ENCODE results near the gene GPR78. TPM values are rescaled to one million over a fixed set of nuclear protein-coding genes. Genes with fewer than 3 reads are reported as not detected.

Gene GPR78
- total RNA-seq, 2 donors from 2014 or later: not detected

DNA sequence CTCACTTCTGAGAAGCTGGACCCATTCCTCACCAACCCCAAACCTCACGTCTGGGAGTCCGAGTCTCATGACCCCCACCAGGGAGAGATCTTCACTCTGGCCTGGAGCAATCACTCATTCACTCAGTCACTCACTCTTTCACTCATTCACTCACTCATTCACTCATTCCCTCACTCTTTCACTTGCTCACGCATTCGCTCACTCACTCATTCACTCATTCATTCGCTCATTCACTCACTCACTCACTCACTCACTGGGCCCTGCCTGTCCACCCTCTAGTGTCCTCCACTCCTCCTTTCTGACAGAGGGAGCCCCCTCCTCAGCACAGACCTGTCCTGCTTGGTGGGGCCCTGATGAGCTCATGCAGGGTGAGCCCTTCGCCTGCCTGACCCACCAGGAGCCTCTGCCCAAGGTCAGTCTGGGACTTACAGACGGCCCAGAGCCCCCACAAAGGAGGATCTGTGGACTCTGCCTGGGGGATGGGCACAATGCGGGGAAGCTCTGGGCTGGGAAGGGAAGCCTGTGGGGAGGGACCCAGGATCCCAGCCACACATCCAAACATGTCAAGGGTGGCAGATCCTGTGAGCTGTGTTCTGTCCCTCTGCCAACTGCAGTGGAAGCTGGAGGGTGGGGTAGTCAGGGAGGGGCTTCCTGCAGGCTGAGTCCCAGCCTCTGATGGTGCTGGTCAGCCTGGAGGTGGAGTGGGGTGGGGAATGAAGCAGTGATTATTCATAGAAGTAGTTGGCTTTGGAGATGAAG is 30.8 kb downstream of the GPR78 start:
- Histone ChIP-seq H3K27me3 (peaks cover 0 to 7% of the 10 kb centered on the region in 2 donors), H3K27ac (no peak overlapping the region), H3K4me3 (no peak overlapping the region), H3K36me3 (replicated peaks in 1 of 2; ENCODE audit: insufficient read depth in 1 of 2, low read depth in 2 of 2) (no peaks in the 10 kb centered on the region), H3K9me3 (no peaks in the 10 kb centered on the region), H3K4me1 (no peaks in the 10 kb centered on the region)
- intact Hi-C loops (cut with DNase I): no loop called here
- TF ChIP-seq CTCF (IDR thresholded peaks at IDR 0.05) (no peak), POLR2A (IDR thresholded peaks at IDR 0.05) (no peak)
- ATAC-seq (no peak), DNase-seq (no peak)
- 50 to 51% methylated on average over 8 of the region's 8 CpGs for WGBS, 2 donors

DNA sequence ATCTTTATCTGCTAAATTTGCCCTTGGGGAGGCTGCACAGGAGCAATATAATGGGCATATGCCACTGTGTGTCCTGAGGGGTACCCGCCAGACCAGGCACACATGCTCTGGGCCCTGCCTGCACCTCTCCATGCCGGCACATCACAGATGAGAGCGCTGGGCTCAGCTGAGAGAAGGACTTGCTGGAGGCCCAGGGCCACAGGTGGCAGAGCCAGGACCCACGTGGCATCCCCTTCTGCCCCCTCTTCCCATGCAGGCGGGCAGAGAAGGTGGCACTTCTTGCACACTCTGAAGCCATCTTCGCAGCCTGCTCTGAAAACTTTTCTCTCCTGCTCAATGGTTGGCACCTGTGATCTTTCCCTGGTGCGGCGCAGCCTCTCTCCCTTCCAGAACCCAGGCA is 32.5 kb downstream of the GPR78 start:
- intact Hi-C loops (cut with DNase I): no loop called here
- H3K4me1 ChIP-seq: no peaks in the 10 kb centered on the region
- TF ChIP-seq POLR2A (IDR thresholded peaks at IDR 0.05): no peak
- no peak for TF ChIP-seq CTCF (IDR thresholded peaks at IDR 0.05)
- no peaks in the 10 kb centered on the region for H3K36me3 ChIP-seq (replicated peaks in 1 of 2; ENCODE audit: insufficient read depth in 1 of 2, low read depth in 2 of 2)
- no peak overlapping the region for H3K27ac ChIP-seq
- DNase-seq: no peak
- 73 to 82% methylated on average over 4 to 8 of the region's 8 CpGs for WGBS, 2 donors
- H3K9me3 ChIP-seq: no peaks in the 10 kb centered on the region
- no peak for ATAC-seq
- no peak overlapping the region for H3K4me3 ChIP-seq
- no peaks in the 10 kb centered on the region for H3K27me3 ChIP-seq

DNA sequence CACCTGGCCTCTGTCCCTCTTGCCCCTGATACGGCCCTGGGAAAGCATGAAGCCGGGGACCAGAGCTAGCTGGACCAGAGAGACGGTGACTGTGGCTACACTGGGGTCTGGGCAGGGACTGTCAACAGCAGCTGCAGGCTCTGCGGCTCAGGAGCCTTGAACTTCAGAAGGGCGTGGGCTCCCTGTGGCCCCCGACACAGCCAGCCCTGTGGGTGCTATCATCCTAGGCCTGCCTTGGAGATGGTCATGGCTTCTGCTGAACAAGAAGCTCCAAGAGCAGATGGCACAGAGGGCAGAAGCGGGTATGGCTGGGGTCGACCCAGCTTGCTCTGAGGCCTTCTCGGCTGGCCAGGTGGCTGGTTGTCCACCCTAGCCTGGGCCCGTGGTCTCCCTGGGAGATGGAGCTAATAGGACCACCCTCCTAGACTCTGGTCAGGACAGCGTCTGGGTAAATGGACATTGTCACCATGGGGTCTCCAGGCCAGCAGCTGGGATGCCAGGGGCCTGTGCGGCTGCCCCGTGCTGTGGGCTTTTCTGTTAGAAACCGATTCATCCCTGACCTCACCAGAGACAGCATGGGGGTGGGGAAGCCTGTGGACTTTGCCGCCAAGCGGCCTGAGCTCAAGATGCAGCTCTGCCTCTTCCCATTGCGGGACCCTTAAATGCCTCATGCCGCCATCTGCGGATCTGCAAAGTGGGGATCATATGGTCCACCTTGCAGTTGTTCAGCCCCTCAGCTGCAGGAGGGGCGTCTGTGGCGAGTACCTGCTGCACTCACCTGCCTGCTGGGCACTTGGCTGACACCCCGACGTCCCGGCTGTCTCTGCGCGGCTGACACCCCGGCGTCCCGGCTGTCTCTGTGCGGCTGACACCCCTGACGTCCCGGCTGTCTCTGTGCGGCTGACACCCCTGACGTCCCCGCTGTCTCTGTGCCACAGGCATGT is 33.5 kb downstream of the GPR78 start:
- no peak overlapping the region for H3K4me3 ChIP-seq
- DNase-seq (no peak), ATAC-seq (no peak)
- 60 to 78% methylated on average over 16 to 35 of the region's 35 CpGs for whole genome bisulfite sequencing, 2 donors
- H3K36me3 ChIP-seq (replicated peaks in 1 of 2; ENCODE audit: insufficient read depth in 1 of 2, low read depth in 2 of 2): no peaks in the 10 kb centered on the region
- no peak overlapping the region for H3K27ac ChIP-seq
- H3K9me3 ChIP-seq: no peaks in the 10 kb centered on the region
- TF ChIP-seq POLR2A (IDR thresholded peaks at IDR 0.05) (no peak), CTCF (IDR thresholded peaks at IDR 0.05) (no peak)
- H3K27me3 ChIP-seq: no peaks in the 10 kb centered on the region
- H3K4me1 ChIP-seq: no peaks in the 10 kb centered on the region
- intact Hi-C loops (cut with DNase I): no loop called here

DNA sequence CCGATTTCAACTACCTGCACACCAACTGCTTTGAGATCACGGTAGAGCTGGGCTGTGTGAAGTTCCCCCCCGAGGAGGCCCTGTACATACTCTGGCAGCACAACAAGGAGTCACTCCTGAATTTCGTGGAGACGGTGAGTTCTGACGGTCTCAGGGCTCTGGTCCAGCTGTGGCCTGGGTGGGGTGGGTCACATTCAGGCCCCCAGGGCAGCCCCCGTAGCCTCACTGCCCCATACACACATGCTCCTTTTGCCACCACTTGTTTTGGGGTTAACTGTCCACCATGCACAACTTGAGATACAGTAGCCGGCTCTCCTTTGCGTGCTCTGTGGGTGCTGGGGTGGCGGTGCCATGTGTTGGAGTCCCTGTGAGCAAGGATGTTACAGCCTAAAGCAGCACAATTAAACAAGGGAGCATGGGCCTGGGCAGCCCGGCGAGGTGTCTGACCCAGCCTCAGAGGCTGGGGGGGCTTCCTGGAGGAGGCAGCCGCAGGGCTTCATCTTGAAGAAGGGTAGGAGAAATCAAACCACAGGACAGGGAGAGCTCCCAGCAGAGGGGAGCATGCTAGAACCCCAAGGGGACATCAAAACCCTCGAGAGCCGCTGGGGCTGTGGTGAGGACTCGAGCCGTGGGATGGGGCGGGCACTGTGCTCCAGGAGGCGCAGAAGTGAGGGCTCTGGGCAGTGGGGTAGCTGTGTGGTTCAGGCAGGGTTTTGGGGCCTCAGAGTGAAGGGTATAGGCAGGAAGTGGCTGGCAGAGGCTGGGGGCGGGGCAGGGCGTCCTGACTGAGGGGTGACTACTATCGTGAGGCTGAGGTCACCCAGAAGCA is 34.4 kb downstream of the GPR78 start:
- Histone ChIP-seq H3K27ac (no peak overlapping the region), H3K4me3 (no peak overlapping the region), H3K4me1 (no peaks in the 10 kb centered on the region), H3K9me3 (no peaks in the 10 kb centered on the region), H3K36me3 (replicated peaks in 1 of 2; ENCODE audit: insufficient read depth in 1 of 2, low read depth in 2 of 2) (no peaks in the 10 kb centered on the region), H3K27me3 (no peaks in the 10 kb centered on the region)
- no peak for TF ChIP-seq CTCF (IDR thresholded peaks at IDR 0.05)
- TF ChIP-seq POLR2A (IDR thresholded peaks at IDR 0.05): no peak
- DNase-seq (no peak), ATAC-seq (no peak)
- intact Hi-C loops (cut with DNase I): no loop called here
- WGBS, 2 donors: 55 to 65% methylated on average over 16 to 22 of the region's 22 CpGs
